NCI-H1694 (cell line): ENCODE measurements around the gene POU3F3.
A peak's percentile ranks its signal among the peaks of the same experiment; 100 is the strongest.

ENCODE experiments used
- DNase-seq: peaks from one replicate; lab custom pipeline; 2025; lab: John Stamatoyannopoulos, UW

Gene POU3F3

DNA sequence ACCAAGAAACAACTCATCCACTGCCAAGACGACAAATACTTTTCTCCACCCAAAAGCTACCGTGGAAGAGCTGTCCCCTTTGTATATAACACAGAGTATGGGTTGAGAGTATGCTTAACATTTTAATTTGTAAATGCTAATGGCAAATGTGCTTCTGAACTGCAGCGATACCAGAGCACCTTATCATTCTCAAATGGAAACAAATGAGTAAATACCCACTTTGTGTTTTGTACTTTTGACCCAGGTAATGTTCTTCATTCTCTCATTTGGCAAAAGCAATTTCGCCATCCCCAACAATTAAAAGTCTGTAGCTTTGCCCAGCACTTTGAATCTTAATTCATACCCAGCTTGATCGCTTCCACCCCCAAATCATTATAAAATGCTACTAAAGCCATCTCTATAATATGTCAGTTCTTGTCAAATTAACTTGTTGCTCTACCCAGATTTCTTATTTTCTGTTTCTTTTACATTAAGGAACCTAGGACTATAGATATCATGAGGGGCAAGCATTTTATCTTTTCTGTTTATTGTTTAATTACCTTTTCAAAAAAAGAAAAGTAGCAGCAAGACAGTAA is 6.2 kb upstream of the POU3F3 start:
- DNase-seq = no peak

- DNase-seq = no peak
These were observed 5.4 kb upstream of the POU3F3 start for GRCh38 chr2:104848526-104848925.

- DNase-seq = no peak
These were observed 4.8 kb upstream of the POU3F3 start for GRCh38 chr2:104849101-104849500.

GRCh38 chr2:104849618-104850141 is 4.2 kb upstream of the POU3F3 start:
- DNase-seq = peak; percentile 48

DNA sequence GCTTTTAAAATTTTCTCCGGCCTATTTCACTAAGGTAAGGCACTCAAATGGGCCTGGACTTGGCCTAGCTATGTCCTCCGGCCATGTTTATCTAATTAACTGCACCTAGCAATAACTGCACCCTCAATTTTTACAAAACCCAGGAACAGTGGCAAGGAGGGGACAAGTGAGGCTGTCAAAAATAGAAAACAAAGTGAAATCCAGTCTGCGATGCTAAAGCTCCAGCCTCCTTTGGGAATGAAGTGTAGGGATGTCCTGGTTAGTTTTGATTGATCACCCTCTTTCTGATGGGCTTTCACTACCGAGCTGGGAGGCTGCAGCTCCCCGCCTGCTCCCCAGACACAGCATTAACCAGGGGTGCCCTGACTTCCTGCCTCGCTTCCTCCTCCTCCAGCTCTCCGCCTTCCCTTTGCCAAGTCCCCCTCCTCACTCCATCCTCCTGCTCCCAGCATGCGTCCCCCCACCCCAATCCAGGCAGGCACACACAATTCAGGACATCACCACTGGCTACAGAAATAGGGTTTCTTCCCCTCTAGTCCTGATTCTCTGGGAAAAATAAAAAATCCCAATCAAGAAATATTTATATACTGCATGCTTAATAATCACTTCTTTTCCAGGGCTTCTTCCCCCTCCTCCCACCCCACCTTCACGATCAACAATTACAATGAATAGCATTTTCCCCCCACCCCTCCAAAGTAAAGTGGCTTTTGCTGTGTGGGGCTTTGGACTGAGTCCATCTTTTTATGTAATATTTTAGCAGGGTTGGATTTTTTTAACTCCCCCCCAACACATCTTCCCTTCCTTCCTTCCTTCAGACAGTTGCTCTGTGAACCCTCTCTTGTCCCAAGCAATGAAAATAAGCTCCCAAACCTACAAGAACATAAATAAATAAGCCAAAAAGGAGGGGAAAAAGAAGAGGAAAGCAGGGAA is 3.3 kb upstream of the POU3F3 start:
- no peak for DNase-seq

GRCh38 chr2:104851291-104852089 is 2.4 kb upstream of the POU3F3 start:
- DNase-seq = no peak

GRCh38 chr2:104852090-104852666 is 1.7 kb upstream of the POU3F3 start:
- no peak for DNase-seq

DNA sequence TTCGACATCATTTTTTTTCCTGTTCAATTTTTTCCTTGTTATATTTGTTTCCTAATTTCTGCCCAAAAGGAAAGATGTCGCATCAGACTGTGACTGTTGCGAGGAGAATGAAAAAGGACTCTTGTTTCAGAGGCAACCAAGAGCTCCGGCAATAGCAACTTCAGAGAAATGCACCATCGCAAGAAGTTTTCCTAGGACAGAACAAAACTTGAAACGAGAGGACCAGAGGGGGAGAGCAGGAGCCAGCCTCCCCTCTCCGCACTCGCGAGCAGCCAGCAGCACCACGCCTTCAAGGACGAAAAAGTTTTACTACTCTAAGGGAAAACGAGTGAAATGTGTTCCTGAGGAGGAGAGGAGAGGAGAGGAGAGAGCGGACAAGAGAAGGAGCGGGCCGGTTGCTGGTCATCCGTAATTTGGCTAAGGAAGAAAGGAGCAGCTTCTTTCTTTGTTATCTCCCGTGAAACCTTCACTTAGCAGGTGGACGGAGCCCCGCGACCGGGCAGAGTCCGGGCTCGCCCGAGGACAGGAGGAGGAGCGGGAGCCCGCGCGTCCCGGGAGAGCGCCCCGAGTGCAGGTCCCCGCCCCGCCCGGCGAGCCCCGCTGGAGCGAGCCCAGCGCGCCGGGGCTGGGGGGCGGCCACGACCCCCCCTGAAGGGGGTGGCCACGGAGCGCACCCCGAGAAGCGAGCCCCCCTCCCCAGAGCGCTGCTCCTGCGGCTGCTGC is 744 bp downstream of the POU3F3 start:
- no peak for DNase-seq

- no peak for DNase-seq
These were observed 1.5 kb downstream of the POU3F3 start for GRCh38 chr2:104855221-104856085.

DNA sequence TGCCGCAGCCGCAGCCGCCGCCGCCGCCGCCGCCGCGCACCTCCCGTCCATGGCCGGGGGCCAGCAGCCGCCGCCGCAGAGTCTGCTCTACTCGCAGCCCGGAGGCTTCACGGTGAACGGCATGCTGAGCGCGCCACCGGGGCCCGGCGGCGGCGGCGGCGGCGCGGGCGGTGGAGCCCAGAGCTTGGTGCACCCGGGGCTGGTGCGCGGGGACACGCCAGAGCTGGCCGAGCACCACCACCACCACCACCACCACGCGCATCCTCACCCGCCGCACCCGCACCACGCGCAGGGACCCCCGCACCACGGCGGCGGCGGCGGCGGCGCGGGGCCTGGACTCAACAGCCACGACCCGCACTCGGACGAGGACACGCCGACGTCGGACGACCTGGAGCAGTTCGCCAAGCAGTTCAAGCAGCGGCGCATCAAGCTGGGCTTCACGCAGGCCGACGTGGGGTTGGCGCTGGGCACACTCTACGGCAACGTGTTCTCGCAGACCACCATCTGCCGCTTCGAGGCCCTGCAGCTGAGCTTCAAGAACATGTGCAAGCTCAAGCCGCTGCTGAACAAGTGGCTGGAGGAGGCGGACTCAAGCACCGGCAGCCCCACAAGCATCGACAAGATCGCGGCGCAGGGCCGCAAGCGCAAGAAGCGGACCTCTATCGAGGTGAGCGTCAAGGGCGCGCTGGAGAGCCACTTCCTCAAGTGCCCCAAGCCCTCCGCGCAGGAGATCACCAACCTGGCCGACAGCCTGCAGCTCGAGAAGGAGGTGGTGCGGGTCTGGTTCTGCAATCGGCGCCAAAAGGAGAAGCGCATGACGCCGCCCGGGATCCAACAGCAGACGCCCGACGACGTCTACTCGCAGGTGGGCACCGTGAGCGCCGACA is 2.4 kb downstream of the POU3F3 start:
- no peak for DNase-seq

- no peak for DNase-seq
These were observed 3.0 kb downstream of the POU3F3 start for GRCh38 chr2:104856973-104857261.

GRCh38 chr2:104857262-104858005 is 3.5 kb downstream of the POU3F3 start:
- no peak for DNase-seq

DNA sequence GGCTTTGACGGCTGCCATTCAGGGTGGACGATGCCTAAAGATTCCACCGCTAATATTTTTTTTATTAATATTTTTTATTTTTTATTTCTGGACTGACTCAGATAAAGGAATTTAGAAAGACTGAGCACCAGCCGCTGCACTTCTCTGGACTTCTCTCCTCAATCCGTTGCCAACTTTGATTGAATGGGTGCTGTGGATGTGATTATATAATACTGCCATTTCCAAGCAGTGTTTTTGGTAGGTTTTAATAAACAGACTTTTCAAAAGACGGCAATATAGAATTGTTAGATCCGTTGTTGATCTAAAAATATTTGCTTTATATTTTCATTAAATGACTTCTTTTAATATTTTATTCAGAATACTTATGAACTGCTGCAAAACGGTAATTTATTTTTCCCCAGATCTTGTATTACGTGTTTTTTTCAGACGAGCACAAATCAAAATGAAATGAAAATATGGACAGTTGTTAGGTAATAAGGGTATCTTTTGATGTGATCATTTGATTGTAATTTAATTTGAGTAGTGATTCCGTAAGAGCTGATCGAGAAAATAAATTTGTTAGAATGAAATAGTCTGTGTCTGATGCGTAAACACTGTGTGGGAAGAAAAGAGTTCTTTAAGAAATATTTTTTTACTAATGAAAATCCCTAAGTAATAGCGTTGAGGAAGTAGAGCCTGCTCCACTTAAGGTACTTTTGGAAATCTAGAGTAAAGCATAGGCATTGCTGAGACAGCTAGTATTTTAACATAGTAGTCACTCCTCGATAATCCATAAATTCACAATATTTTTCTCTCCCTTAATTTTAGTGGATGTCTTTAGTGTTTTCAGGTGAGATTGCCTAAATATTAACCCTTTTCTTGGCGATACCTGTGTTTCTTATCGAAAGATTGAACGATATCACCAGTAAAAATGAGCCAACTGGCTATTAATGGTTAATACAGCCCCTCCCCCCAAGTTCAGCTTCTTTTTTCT is 4.4 kb downstream of the POU3F3 start:
- DNase-seq = no peak

- no peak for DNase-seq
These were observed 5.4 kb downstream of the POU3F3 start for GRCh38 chr2:104859291-104859765.

GRCh38 chr2:104859766-104860450 is 6.0 kb downstream of the POU3F3 start:
- no peak for DNase-seq

- no peak for DNase-seq
These were observed 6.5 kb downstream of the POU3F3 start for GRCh38 chr2:104860451-104860790.
